GM12892 (cell line): ENCODE results near the gene LZTR1.

Source experiments
- POLR2A ChIP-seq: IDR thresholded peaks from 2 replicates; pipeline ENCODE4 v1.6.1; 2011; ENCODE audit warnings: low read depth, low read length, control low read depth
- TAF1 ChIP-seq: IDR thresholded peaks from 2 replicates; pipeline ENCODE4 v1.6.1; 2011; ENCODE audit warnings: low read depth, mild to moderate bottlenecking, control low read depth, low read length, borderline replicate concordance

GRCh38 chr22:20995329-20996030, 13.4 kb downstream of the LZTR1 start:
- no peak for TF ChIP-seq POLR2A
- no peak for TF ChIP-seq TAF1
